ENCODE measurements around the gene PHC2.

Gene PHC2, protein sequence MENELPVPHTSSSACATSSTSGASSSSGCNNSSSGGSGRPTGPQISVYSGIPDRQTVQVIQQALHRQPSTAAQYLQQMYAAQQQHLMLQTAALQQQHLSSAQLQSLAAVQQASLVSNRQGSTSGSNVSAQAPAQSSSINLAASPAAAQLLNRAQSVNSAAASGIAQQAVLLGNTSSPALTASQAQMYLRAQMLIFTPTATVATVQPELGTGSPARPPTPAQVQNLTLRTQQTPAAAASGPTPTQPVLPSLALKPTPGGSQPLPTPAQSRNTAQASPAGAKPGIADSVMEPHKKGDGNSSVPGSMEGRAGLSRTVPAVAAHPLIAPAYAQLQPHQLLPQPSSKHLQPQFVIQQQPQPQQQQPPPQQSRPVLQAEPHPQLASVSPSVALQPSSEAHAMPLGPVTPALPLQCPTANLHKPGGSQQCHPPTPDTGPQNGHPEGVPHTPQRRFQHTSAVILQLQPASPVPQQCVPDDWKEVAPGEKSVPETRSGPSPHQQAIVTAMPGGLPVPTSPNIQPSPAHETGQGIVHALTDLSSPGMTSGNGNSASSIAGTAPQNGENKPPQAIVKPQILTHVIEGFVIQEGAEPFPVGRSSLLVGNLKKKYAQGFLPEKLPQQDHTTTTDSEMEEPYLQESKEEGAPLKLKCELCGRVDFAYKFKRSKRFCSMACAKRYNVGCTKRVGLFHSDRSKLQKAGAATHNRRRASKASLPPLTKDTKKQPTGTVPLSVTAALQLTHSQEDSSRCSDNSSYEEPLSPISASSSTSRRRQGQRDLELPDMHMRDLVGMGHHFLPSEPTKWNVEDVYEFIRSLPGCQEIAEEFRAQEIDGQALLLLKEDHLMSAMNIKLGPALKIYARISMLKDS

DNA sequence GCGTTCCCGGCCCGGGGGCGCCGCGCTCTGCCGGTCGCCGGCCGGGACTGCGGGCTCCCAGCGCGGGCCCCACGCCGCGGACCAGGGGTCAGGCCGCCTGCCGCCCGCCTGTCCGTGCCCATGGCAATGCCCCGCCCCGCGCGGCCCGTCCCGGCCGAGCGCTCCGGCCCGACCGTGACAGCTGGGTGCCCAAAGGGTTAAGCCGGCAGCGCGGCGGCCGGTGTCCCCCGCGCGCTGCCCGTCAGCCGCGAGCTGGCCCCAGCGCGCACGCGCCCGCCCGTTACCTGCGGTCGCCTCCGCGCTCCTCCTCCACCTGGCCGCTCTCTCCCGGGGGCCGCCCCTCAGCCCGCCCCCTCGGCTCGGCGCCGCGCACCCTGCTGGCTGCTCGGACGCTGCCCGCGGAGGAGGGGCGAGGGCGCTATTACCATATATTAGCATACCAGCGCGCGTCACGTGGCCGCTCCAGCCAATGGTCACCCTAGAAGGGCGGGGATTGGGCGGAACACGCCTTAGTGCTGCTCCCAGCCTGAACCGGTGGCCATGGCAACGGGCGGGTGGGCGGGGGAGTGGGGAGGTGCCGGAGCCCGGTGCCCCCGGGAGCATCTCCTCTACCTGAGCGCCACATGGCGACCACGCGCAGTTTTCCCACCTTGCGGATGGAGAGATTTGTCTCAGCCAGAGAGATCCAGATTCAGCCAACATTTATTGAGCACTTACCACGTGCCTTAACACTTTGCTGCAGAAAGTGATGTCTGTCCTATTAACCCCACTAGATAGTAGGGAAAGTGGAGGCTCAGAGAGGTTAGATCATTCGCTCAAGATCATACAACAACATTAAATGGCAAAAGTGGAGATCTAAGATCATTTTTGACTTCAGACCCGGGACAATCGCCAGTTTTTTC is at the start of gene PHC2:
PHC2 (minus strand) TSS at position 404 of the 902 bp plus-strand sequence. CDS start 55,556 bp downstream, outside the sequence.
- in situ Hi-C loops (cut with MboI; ENCODE audit: low pct_unique_long_range_greater_than_20kb, low sequenced_read_pairs) = no loop called here
- peak; percentile 96 for DNase-seq

DNA sequence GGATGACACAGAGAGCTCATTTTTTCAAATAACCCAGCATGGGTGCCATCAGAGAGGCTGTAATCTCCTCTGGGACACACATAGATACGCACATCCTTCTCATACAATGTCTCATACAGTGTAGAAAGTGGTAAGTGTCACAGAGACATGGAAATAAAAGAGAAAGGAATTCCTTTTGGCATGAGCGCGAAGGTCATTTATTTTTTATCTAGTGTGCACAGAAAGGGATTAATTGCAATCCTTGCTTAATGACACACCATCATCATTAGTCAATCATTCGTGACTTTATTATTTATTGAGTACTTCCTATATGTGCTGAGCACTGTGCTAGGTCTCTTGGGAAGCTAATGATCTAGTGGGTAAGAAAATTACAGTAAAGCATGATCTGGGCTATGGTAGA is 46.6 kb upstream of the PHC2 start:
- in situ Hi-C loops (cut with MboI; ENCODE audit: low pct_unique_long_range_greater_than_20kb, low sequenced_read_pairs) = no loop called here
- no peak for DNase-seq

DNA sequence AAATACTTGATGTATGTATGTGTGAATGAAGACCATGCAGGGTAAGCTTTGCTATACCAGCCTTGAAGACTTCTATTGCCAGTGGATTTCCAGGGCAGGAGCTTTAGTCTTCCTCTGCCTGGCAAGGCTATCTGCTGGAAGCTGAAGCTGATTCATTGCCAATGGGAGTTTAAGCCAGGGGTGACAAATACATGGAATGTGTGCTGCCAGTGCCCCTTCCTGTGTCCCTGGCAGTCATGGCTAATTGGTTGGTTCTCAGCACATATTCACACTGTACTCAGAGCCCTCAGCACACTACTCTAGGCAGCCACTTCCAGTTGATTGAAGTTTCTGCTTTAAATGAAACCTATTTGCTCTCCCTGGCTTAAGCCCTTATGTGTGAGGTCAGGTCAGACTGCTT is 43.0 kb upstream of the PHC2 start:
- in situ Hi-C loops (cut with MboI; ENCODE audit: low pct_unique_long_range_greater_than_20kb, low sequenced_read_pairs) = loop anchor here (25.0 kb wide), 1 partner anchor 337 kb away; no protein-coding TSS in a partner anchor
- no peak for DNase-seq

DNA sequence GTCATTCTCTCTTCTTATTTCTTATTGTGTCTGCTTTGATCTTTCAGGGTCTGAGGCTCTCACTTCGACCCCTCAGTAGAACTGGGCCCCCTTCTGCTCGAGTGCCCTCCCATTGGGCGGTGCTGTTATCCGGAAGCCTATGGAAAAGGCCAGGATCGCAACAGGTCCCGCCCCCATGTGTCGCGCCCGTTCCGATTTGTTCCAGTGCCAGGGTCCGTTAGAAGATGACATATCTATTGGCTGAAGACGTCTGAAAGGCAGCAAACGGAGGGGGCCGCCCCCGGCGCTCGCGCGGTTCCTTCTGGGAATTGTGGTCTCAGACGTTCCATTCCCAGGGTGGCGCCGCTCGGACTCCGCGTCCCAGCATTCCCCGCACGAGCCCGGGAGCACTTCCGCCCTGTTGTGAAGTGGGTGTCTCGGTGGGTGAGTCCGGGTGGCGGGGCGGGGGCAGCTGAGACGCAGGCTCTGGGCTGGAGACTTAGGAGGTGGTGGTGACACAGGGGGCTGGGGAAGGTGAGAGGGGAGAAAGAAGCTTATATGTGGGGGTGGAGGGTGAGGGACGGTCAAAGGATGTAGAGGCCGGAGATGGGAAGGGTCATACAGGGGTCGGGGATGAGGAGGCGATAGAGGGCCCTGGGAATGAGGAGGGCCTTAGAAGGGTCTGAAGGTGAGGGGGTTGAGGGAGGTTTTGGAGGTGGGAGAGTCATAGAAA is 41.5 kb upstream of the PHC2 start, which contains the start of gene ZSCAN20:
ZSCAN20 (plus strand) TSS at position 377 of the 712 bp plus-strand sequence. CDS start 6,644 bp downstream, outside the sequence.
- DNase-seq = peak; percentile 99
- in situ Hi-C loops (cut with MboI; ENCODE audit: low pct_unique_long_range_greater_than_20kb, low sequenced_read_pairs) = loop anchor here (25.0 kb wide), 1 partner anchor 335 kb away; no protein-coding TSS in a partner anchor

DNA sequence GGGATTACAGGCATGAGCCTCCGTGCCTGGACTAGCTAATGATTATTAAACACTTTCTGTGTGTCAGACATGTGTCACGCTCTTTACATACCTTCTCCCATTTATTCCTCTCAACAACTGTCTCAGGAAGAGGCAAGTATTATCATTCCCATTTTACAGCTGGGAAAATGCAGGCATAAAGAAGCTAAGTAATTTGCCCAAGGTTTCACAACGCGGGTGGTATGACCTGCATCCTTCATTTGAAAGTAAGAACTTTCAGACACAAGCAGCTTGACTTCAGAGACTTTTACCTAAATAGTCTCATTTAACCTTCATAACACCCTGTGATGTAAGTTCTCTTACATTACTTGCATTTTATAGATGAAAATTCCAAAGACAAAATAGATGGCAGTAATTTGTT is 40.5 kb upstream of the PHC2 start:
- in situ Hi-C loops (cut with MboI; ENCODE audit: low pct_unique_long_range_greater_than_20kb, low sequenced_read_pairs) = loop anchor here (25.0 kb wide), 1 partner anchor 334 kb away; no protein-coding TSS in a partner anchor
- no peak for DNase-seq

DNA sequence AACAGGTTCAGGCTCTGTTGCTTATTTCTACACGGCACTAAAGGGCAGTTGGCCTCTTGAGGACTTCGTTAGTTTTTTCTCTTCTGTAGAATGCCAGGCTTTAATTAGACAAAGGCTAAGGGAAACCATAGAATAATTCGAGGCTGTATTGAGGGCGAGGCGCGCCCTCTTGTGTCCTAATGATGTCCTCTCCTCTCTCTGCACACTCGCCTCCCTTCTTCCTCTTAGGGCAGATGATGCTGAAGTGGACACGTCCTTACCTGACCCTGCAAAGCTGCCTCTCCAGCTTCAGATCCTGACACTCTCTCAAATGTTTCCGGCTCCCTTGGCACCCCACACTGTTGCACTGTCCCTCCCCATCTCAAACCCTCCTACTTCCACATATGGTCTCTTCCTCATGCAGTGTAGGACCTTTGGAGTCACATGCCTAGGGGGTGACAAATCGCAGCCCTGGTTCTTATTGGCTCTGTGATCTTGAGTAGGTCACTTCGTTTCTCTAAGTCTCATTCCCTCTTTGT is 39.7 kb upstream of the PHC2 start:
- in situ Hi-C loops (cut with MboI; ENCODE audit: low pct_unique_long_range_greater_than_20kb, low sequenced_read_pairs) = loop anchor here (25.0 kb wide), 1 partner anchor 333 kb away; no protein-coding TSS in a partner anchor
- DNase-seq = peak; percentile 94

DNA sequence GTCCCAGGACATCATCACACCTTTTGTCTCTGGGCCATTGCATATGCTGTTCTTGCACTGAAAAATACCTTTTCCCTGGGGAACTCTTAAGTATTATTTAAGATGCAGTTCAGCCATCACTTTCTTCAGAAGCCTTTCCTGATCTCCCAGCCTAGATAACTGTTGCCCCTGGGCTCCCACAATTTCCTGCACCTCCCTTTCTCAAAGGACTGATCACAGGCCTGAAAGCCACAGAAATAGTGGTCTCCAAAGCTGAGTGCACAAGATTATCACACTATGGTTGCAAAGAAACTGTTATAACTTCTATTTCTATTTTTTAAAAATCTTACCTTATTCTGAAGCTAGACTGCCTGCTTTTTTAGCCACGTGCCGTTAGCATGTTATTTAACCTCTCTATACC is 38.8 kb upstream of the PHC2 start:
- in situ Hi-C loops (cut with MboI; ENCODE audit: low pct_unique_long_range_greater_than_20kb, low sequenced_read_pairs) = loop anchor here (25.0 kb wide), 1 partner anchor 332 kb away; no protein-coding TSS in a partner anchor
- no peak for DNase-seq

DNA sequence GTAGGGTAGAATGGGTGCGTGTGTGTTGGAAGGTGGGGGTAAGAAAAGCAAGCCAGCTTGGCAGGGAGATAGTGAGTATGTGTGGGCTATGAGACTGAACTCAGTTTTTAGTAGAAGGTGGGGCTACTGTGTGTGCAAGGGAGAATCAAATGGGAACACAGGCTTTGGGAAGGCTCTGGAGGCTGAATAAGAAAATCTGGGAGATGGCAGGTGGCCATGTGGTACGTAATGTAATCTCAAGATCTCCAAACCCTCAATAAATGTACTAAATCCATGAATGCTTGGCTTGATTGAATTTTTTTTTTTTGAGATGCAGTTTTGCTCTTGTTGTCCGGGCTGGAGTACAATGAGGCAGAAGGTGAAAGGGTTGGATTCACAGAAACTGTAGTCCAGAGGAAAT is 38.1 kb upstream of the PHC2 start:
- in situ Hi-C loops (cut with MboI; ENCODE audit: low pct_unique_long_range_greater_than_20kb, low sequenced_read_pairs) = loop anchor here (25.0 kb wide), 1 partner anchor 332 kb away; no protein-coding TSS in a partner anchor
- DNase-seq = no peak

DNA sequence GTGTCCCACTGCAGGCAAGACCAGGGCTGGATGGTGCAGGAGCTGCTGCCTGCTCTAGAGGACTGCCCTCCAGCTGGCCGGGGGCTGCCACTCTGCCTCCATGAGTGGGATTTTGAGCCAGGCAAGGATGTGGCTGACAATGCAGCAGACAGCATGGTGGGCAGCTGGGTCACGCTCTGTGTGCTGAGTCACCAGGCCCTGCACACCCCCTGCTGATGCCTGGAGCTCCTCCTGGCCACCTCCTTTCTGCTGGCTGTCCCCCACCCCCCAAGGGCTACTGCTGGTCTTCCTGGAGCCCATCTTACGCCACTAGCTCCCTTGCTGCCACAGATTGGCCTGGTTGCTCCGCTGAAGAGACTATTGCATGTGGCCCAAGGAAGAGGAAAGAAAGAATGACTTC is 37.6 kb upstream of the PHC2 start:
- DNase-seq = no peak
- in situ Hi-C loops (cut with MboI; ENCODE audit: low pct_unique_long_range_greater_than_20kb, low sequenced_read_pairs) = loop anchor here (25.0 kb wide), 1 partner anchor 331 kb away; no protein-coding TSS in a partner anchor

DNA sequence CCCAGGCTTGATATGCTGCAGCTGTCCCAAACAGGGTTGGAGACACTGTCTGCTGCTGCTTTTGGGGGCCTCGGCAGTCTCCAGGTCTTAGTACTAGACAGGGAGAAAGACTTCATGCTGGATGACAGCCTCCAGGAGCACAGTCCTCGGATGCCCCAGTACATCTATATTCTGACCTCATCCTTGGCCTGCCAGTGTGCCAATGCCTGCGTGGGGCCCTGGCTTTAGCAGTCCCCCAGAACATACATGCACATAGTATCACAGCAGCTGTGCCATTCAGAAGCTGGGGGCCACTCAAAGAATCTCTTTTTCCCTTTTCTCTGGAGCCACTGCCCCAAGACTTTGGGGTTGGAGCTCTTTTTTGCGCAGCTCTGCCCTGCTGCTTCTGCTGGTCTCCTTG is 37.1 kb upstream of the PHC2 start:
- in situ Hi-C loops (cut with MboI; ENCODE audit: low pct_unique_long_range_greater_than_20kb, low sequenced_read_pairs) = loop anchor here (25.0 kb wide), 1 partner anchor 331 kb away; no protein-coding TSS in a partner anchor

DNA sequence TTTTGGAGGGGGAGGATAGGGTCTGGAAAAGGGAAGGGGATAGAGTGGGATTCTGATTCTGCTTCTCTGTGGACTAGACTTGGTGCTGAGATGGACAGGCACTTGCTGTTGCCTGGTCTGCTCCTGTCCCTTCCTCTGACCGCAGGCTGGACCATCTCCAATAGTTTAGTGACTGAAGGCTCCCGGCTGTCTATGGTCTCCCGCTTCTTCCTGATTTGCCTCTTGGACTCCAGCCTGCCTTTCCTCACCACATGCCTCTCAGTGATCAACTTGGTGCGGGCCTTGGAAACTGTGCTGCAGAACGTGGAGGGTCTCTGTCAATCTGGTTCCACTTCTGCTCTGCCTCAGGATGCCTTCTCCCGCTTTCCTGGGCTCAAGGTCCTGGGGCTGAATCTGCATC is 35.3 kb upstream of the PHC2 start:
- no peak for DNase-seq
- in situ Hi-C loops (cut with MboI; ENCODE audit: low pct_unique_long_range_greater_than_20kb, low sequenced_read_pairs) = loop anchor here (25.0 kb wide), 1 partner anchor 329 kb away; no protein-coding TSS in a partner anchor

More for the DNA sequence above, 37.1 kb upstream of the PHC2 start:
- no peak for DNase-seq

DNA sequence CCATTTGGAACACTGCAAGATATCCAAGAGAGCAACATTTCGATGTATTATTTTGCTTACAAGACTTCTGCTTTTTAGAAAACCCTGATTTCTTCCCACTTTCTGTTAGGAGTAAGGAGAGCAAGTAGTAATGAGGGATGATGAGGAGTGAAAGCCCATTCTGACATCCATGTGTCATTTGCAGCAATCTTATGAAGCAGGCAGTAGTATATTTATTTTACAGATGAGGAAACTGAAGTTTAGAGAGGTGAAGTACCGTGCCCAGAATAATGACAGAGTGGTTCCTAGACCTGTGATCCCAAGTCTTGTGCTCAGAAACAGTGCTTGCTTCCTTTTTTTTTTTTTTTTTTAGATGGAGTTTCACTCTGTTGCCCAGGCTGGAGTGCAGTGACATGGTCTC is 34.4 kb upstream of the PHC2 start:
- in situ Hi-C loops (cut with MboI; ENCODE audit: low pct_unique_long_range_greater_than_20kb, low sequenced_read_pairs) = loop anchor here (25.0 kb wide), 1 partner anchor 328 kb away; no protein-coding TSS in a partner anchor
- DNase-seq = no peak

DNA sequence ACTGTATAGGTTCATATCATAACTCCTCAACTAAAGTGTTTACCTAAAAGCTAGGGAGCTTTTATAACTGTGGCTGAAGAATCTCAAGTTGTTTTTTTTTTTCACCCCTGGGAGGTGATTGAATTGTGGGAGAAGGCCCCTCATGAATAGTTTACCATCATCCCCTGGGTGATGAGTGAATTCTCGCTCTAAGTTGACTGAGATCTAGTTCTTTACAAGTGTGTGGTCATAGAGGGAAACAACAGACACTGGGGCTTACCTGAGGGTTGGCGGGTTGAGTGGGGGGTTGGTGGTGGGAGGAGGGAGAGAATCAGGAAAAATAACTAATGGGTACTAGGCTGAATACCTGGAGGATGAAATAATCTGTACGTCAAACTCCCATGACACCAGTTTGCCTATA is 33.7 kb upstream of the PHC2 start:
- in situ Hi-C loops (cut with MboI; ENCODE audit: low pct_unique_long_range_greater_than_20kb, low sequenced_read_pairs) = loop anchor here (25.0 kb wide), 1 partner anchor 327 kb away; no protein-coding TSS in a partner anchor
- DNase-seq = no peak

DNA sequence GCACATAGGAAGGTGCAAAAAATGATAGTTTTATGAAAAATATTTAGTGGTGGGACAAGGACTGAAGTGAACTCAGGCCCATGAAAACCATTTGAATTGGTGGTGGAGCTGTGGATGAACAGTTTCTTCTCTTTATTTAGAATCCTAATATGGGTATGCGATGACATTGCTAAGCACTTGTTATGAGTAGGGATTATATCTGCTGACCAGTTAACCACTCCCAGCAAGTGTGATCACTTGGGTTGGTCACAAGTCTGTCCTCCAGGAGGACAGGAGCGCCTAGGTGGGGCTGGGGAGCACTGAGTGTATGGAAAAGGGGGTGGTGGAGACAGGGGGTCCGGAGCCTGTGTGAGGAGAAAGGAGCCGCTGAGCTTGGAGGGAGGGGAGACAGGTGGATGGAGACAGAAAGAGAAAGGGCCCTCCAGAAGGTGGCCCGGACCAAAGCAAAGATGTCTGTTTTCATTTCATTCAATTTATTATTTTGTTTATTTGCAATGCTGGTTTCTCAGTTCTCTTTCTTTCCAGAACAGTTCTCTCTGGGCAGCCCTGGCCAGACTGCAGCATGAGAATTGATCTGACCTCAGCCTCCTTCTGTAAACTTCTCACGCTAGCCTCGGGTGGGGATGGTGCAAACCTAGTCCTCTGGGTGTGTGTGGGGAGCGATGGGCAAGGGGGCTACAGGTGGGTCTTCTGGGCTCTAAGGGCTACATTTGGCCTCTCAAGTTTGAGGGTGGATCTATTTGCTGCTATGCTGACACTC is 31.7 kb upstream of the PHC2 start:
- in situ Hi-C loops (cut with MboI; ENCODE audit: low pct_unique_long_range_greater_than_20kb, low sequenced_read_pairs) = loop anchor here (25.0 kb wide), 1 partner anchor 325 kb away; no protein-coding TSS in a partner anchor
- DNase-seq = no peak

DNA sequence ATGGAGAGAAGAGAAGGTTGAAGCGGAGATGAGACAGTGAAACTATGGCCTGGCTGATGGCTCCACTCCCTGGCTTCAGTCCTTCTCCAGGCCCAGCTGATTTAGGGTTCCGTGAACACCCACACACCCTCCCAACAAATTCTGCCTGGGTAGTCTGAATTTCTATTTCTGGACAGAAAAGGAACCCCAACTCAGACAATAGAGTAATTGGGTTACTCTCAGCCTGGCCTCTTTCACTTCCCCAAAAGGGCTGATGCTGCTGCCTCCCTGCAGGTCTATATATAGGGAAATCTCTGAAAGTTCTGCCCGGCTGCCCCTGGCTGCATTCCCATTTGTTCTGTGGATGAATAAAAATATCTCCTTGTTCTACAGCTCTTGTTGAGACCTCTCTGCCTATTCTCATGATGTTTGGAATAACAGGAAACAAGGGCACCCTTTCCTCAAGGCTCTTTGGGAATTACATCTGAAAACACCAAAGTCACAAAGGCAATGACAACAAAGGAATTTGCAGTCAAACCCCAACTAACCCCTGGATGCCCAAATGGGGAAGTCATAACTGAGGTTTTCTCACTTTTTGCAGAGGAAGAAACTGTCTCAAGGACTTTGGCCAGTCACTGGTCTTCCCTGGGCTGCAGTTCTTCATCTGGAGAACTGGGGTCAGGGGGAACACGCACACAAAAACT is 30.2 kb upstream of the PHC2 start:
- DNase-seq = peak; percentile 55
- in situ Hi-C loops (cut with MboI; ENCODE audit: low pct_unique_long_range_greater_than_20kb, low sequenced_read_pairs) = loop anchor here (25.0 kb wide), 1 partner anchor 324 kb away; no protein-coding TSS in a partner anchor

DNA sequence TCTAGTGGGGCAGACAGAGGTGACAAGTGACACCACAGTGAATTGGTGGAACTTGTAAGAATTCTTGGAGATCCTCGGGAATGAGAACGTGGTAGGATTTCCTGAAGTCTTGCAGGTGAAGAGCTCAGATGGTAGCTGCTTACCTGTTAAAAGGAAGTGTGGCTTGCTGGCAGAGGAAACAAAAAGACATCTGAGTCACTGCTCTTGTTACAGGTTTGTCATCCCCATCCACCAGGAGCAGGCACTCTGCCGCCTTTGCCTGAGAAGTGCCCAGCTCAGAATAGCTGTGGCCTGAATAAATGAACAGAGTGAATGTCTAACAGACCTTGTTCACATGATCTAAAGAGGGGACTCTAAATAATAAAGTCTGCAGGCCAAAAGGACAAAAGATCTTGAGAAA is 29.2 kb upstream of the PHC2 start:
- no peak for DNase-seq
- in situ Hi-C loops (cut with MboI; ENCODE audit: low pct_unique_long_range_greater_than_20kb, low sequenced_read_pairs) = loop anchor here (25.0 kb wide), 1 partner anchor 323 kb away; no protein-coding TSS in a partner anchor

All from KBM-7 (cell line).